Measurements from ENCODE around the gene PCBD2. TPM values are rescaled to one million over a fixed set of nuclear protein-coding genes. Genes with fewer than 3 reads are reported as not detected.

PCBD2 gene
- total RNA-seq, 2 experiments from 2014 or later: 13.6 to 14.7 TPM

DNA sequence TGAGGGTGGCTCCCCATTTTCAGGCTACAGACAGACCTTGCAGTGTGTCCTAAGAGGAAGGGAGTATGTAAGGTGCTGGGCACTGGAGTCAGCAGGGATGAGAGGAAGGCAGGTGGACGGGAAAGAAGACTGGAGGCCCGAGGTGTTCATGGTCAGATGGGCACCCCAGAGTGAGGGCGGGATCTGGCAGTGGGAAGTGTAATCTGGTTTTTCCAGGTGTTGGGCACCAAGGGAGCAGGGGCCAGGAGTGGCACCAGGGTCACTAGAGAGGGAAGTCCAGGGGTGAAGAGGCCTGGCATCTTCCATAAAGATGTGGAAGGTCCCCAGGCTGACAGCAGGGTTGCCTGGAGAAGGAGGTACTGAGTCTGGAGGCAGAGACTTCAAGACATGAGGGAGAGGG lies 99.4 kb downstream of the PCBD2 start:
- Mint-ChIP-seq H3K36me3 (ENCODE audit: low read depth) (no peaks in the 10 kb centered on the region), H3K9me3 (no peaks in the 10 kb centered on the region), H3K4me3 (no peak overlapping the region), H3K27ac (no peak overlapping the region), H3K4me1 (no peaks in the 10 kb centered on the region), H3K27me3 (no peaks in the 10 kb centered on the region)
- no peak for DNase-seq
- CTCF ChIA-PET: no interaction called here
- POLR2A ChIA-PET: no interaction called here

DNA sequence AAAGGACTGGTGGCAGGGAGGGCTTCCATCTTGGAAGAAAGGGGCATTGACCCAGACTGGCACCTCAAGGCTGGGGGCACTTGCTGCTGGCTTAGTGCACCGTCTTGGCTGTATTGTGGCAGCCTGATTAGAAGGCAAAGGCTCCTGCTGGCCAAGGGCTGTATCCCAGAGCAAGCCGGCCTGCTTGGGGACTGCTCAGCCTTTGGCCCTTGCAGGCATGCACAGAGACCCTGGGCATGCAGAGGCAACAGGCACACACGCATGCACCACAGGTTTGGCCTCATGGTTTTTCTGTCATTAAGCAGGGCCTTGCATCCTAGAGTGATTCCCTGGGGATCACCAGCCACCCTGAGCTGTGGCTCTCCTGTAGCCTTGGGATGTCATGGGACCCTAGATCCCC lies 100.1 kb downstream of the PCBD2 start:
- ChIA-PET CTCF (no interaction called here), POLR2A (interaction anchor here (1.0 kb wide), 1 partner anchor 8 kb away, joined by 3 read pairs; no protein-coding TSS in a partner anchor)
- no peak overlapping the region for H3K27ac Mint-ChIP-seq
- DNase-seq: no peak
- no peaks in the 10 kb centered on the region for H3K9me3 Mint-ChIP-seq
- no peaks in the 10 kb centered on the region for H3K36me3 Mint-ChIP-seq (ENCODE audit: low read depth)
- no peaks in the 10 kb centered on the region for H3K27me3 Mint-ChIP-seq
- H3K4me1 Mint-ChIP-seq: no peaks in the 10 kb centered on the region
- H3K4me3 Mint-ChIP-seq: no peak overlapping the region

DNA sequence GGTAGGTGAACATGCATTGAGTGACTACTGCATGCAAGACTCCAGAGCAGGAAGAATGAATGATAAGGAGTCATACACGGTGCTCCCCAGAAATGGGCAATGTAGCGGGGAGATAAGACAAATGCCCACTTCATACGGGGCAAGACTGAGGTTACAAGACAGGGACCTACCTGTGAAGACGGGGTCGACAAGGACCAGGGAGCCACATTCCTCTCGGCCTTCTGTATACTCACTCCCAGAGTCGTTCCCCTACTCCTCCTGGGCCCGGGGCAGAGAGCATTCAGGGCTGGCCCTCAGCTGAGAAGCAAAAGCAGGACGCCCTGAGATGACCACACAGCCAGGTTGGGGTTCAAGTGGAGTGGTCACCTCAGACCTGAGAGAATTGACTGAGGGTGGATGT lies 102.4 kb downstream of the PCBD2 start:
- H3K4me3 Mint-ChIP-seq: no peak overlapping the region
- ChIA-PET CTCF (no interaction called here), POLR2A (no interaction called here)
- no peaks in the 10 kb centered on the region for H3K4me1 Mint-ChIP-seq
- no peaks in the 10 kb centered on the region for H3K9me3 Mint-ChIP-seq
- no peaks in the 10 kb centered on the region for H3K27me3 Mint-ChIP-seq
- H3K27ac Mint-ChIP-seq: no peak overlapping the region
- DNase-seq: no peak
- no peaks in the 10 kb centered on the region for H3K36me3 Mint-ChIP-seq (ENCODE audit: low read depth)

DNA sequence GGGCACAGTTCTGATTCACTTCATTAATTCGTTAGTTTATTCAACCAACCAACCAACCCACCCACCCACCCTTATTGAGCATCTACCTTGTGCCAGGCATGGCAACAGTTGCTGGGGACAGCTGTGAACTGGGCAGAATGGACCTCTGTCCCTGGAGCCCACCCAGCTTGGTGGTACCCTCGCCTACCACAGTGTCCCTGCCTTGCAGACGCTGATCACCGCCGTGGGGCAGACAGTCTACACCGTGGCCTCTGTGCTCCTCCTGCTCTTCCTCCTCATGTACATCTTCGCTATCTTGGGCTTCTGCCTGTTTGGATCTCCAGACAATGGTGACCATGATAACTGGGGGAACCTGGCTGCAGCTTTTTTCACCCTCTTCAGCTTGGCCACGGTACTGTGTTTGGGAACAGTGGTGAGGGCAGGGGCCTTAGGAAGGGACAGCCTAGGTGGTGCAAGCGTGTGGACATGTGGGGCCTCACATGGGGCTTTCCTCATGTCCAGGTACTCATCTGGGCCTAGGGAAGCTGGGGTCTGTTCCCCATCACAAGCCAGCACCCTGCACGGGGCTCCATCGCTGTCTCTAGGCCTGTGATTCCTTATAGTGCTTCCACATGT lies 102.9 kb downstream of the PCBD2 start:
- Mint-ChIP-seq H3K4me1 (no peaks in the 10 kb centered on the region), H3K27ac (no peak overlapping the region), H3K9me3 (no peaks in the 10 kb centered on the region), H3K36me3 (ENCODE audit: low read depth) (no peaks in the 10 kb centered on the region), H3K4me3 (no peak overlapping the region), H3K27me3 (no peaks in the 10 kb centered on the region)
- ChIA-PET POLR2A (no interaction called here), CTCF (no interaction called here)
- no peak for DNase-seq

DNA sequence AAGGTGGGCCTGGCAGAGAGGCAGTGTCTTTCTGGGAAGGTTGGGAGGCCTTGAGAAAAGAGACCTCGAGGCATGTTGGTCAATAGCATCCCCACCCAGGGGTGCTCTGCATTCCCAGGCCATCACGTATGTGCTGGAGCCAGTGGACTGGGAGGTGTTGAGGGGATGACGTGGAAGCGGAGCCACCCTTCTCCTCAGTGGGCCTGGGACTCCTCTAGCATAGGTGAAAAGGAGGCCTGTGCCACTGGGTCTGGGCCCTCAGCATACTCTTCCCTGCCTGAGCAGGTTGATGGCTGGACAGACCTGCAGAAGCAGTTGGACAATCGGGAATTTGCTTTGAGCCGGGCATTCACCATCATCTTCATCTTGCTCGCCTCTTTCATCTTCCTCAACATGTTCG lies 103.6 kb downstream of the PCBD2 start:
- Mint-ChIP-seq H3K4me3 (no peak overlapping the region), H3K27me3 (no peaks in the 10 kb centered on the region), H3K27ac (no peak overlapping the region), H3K4me1 (no peaks in the 10 kb centered on the region), H3K9me3 (no peaks in the 10 kb centered on the region), H3K36me3 (ENCODE audit: low read depth) (no peaks in the 10 kb centered on the region)
- ChIA-PET POLR2A (no interaction called here), CTCF (interaction anchor here (1.3 kb wide), 1 partner anchor 13 kb away, joined by 3 read pairs; no protein-coding TSS in a partner anchor)
- no peak for DNase-seq

DNA sequence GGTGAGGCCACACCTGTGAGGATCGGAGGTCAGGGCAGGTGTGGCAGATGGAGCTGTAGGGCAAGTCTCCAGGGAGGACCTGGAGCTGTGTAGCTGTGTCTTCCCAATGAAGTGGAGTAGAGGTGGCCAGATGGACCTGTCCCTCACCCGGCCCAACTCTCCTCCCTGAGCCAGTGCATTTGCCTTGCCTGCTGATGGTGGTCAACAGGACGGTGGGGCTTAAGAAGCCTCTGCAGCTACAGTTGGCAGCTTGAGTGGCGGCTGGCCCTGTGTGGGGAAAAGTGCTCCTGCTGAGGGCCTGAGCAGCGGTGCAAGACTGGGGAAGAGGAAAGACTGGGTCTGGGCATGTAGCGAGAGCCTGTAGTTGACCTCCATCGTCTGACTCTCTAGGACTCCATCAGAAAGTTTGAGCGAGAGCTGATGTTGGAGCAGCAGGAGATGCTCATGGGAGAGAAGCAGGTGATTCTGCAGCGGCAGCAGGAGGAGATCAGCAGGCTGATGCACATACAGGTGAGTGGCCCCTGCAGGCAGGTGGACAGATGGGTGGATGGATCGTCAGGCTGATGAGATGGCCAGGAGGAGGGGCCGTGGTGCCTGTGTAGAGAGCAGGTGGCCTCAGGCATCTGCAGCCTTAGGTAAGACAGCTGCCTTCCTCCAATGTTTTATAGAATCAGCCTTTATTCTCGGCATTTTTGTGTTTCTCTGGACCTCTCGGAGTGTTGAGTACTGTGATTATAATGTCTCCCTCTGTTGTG lies 104.2 kb downstream of the PCBD2 start:
- Mint-ChIP-seq H3K27ac (no peak overlapping the region), H3K4me1 (no peaks in the 10 kb centered on the region), H3K36me3 (ENCODE audit: low read depth) (no peaks in the 10 kb centered on the region), H3K4me3 (no peak overlapping the region), H3K27me3 (no peaks in the 10 kb centered on the region), H3K9me3 (no peaks in the 10 kb centered on the region)
- no peak for DNase-seq
- ChIA-PET CTCF (interaction anchor here (1.3 kb wide), 1 partner anchor 14 kb away, joined by 3 read pairs; no protein-coding TSS in a partner anchor), POLR2A (no interaction called here)

DNA sequence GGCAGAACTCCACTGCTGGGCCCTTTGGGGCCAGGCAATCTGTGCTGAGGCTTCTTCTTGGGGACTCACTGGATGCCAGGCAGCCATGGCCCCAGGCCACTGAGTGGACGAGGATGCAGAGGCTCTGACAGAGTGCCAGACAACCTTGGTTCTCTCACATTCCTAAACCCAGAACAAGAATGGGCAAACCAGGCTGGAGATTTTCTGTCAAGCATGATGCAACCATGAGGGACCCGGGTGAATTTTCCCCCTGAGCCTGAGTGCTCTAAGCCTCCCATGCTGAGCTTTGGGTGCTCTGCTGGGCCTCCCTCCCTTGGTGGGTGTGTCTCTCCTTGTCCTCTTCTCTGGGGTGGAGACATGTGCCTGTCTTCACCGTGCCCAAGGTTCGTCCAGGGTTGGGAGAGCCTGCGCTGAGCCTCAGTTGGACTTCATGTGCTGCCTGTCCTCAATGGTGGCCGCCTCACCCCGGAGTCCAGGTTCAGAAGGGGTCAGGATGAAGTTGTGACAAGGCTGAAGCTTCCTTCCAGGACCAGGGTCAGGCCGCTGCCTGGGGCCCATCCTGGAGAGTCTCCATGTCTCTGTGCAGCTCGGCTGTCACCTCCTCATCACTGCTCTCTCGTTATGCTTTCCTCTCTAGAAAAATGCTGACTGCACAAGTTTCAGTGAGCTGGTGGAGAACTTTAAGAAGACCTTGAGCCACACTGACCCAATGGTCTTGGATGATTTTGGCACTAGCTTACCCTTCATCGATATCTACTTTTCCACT lies 105.0 kb downstream of the PCBD2 start:
- no peak for DNase-seq
- H3K9me3 Mint-ChIP-seq: no peaks in the 10 kb centered on the region
- CTCF ChIA-PET: interaction anchor here (1.3 kb wide), 1 partner anchor 14 kb away, joined by 3 read pairs; no protein-coding TSS in a partner anchor
- no peaks in the 10 kb centered on the region for H3K27me3 Mint-ChIP-seq
- POLR2A ChIA-PET: no interaction called here
- H3K4me1 Mint-ChIP-seq: no peaks in the 10 kb centered on the region
- H3K36me3 Mint-ChIP-seq (ENCODE audit: low read depth): no peaks in the 10 kb centered on the region
- no peak overlapping the region for H3K27ac Mint-ChIP-seq
- no peak overlapping the region for H3K4me3 Mint-ChIP-seq

DNA sequence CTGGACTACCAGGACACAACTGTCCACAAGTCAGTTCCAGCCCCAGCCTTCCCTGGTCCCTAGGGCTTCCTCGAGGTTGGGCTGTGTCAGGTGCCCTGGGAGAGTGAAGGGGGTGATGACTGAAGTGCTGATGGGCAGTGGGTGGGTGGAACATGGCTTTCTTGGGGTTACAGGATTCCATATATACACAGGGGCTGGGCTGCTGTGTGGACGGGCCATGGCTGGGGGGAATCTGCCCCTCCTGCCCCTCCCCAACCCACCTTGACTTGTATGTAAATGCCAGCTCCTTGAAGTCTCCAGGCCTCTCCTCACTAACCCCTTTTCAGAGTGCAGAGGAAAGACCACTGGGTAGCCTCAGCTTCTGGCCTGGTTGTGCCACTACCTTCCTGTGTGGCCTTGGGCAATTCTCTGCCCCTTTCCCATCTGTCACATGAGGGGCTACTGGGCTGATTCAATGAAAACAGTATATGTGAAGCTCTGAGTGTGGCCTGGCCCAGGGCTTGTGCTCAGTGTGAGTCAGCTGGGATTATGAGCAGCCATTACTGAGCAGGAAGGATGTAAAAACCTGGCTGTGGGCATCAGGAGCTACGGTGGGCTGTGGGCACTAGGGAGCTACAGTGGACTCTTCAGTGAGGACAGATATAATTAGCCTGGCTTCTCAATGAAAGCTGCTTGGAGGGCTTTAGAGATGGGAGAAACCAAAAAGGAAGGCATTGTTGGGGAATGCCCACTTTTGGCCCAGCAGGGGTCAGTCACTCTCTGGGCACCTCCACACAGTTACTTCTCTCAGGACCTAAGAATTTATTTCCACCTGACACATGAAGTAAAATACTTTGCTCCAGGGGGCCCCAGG lies 105.8 kb downstream of the PCBD2 start:
- ChIA-PET POLR2A (no interaction called here), CTCF (no interaction called here)
- H3K36me3 Mint-ChIP-seq (ENCODE audit: low read depth): no peaks in the 10 kb centered on the region
- H3K27ac Mint-ChIP-seq: no peak overlapping the region
- H3K9me3 Mint-ChIP-seq: no peaks in the 10 kb centered on the region
- H3K27me3 Mint-ChIP-seq: no peaks in the 10 kb centered on the region
- H3K4me3 Mint-ChIP-seq: no peak overlapping the region
- H3K4me1 Mint-ChIP-seq: no peaks in the 10 kb centered on the region
- DNase-seq: no peak

DNA sequence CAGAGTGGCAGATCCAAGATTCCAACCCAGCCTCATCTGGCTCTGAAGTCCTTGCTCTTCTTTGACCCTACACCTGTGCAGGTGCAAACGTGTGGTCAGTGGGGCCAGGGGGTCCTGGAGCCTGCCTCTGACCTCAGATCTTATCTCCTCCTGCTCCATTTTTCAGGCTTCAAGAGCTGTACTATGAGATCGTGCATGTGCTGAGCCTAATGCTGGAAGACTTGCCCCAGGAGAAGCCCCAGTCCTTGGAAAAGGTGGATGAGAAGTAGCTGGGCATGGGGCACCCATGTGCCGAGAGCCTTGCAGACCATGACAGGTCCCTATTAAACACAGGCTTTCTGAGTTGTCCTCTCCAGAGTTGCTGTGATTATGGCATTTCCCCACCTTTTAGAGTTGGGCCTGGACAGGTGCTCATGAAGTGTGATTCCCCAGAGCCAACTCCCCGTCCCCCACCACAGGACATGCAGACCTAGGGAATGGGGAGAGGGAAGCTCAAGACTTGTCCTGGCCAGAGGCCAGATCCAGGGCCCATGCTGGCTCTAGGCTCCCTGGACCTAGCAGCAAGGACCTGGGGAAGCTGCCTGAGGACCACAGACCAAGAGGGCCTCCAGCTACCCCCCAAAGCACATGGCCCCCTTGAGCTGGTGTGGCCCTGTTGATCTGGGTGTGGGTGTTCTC lies 106.6 kb downstream of the PCBD2 start:
- H3K4me1 Mint-ChIP-seq: no peaks in the 10 kb centered on the region
- H3K4me3 Mint-ChIP-seq: no peak overlapping the region
- no peaks in the 10 kb centered on the region for H3K9me3 Mint-ChIP-seq
- no peaks in the 10 kb centered on the region for H3K27me3 Mint-ChIP-seq
- H3K36me3 Mint-ChIP-seq (ENCODE audit: low read depth): no peaks in the 10 kb centered on the region
- CTCF ChIA-PET: no interaction called here
- DNase-seq: no peak
- POLR2A ChIA-PET: no interaction called here
- no peak overlapping the region for H3K27ac Mint-ChIP-seq

DNA sequence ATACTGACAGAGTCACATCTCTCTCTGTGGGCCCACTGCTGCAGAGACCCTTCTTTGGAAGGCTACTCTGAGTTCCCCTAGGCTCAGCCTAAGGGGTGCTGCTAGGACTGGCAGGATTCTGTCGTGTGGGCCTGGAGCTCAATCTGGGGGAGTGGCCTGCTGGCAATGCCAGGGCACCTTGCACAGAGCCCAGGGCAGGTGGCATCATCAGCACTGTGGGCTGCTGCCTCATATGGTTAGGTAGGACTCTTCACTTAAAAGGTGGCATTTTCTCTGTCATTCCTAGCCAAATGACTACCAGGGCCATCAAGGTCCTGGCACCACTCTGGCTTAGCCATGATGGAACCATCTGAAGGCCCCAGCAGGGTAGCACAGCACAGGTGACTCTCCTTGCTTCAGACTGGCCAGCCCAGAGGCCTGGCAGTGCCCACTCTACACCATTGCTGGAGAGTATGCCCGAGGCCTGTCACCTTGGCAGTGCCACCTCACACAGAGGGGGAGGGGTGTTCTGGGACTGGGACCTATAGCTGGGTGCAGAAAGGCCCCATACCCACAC lies 107.2 kb downstream of the PCBD2 start:
- H3K27me3 Mint-ChIP-seq: no peaks in the 10 kb centered on the region
- H3K36me3 Mint-ChIP-seq (ENCODE audit: low read depth): no peaks in the 10 kb centered on the region
- ChIA-PET CTCF (no interaction called here), POLR2A (no interaction called here)
- H3K9me3 Mint-ChIP-seq: no peaks in the 10 kb centered on the region
- no peak for DNase-seq
- no peak overlapping the region for H3K27ac Mint-ChIP-seq
- H3K4me3 Mint-ChIP-seq: no peak overlapping the region
- H3K4me1 Mint-ChIP-seq: no peaks in the 10 kb centered on the region
